MM.1S (cell line): Measurements from ENCODE around the gene NLGN2.

ENCODE experiments used
- DNase-seq: peaks from one replicate; pipeline ENCODE4 v3.0.0-alpha.2; 2015
- H2AFZ ChIP-seq: fragments of 300-600 bp; sonication (generic); 2 replicates; pipeline ENCODE4 v1.6.0; 2016; ENCODE audit warnings: antibody characterized with exemption, low read length
- H3F3A ChIP-seq: fragments of 300-600 bp; sonication (generic); 2 replicates; pipeline ENCODE4 v1.6.1; 2016; ENCODE audit warnings: mild to moderate bottlenecking, antibody characterized with exemption, low read length, moderate library complexity, mixed read lengths; ENCODE audit not compliant: insufficient read depth
- H3K27ac ChIP-seq: fragments of 300-600 bp; sonication (generic); 2 replicates; pipeline ENCODE4 v1.5.1; 2016; ENCODE audit warnings: mild to moderate bottlenecking, low read length
- H3K27me3 ChIP-seq: fragments of 300-600 bp; sonication (generic); replicated peaks from 2 replicates; pipeline ENCODE4 v1.6.0; 2016; ENCODE audit warnings: low read length; ENCODE audit not compliant: insufficient read depth
- H3K36me3 ChIP-seq: fragments of 300-600 bp; sonication (generic); replicated peaks from 2 replicates; pipeline ENCODE4 v1.6.1; 2016; ENCODE audit warnings: mild to moderate bottlenecking, low read length, mixed read lengths; ENCODE audit not compliant: insufficient read depth
- H3K4me1 ChIP-seq: fragments of 300-600 bp; sonication (generic); 2 replicates; pipeline ENCODE4 v1.6.1; 2016; ENCODE audit warnings: low read length, mixed read lengths
- H3K4me2 ChIP-seq: fragments of 300-600 bp; sonication (generic); 2 replicates; pipeline ENCODE4 v1.6.0; 2016; ENCODE audit warnings: low read depth, low read length
- H3K4me3 ChIP-seq: fragments of 300-600 bp; sonication (generic); 2 replicates; pipeline ENCODE4 v1.5.1; 2016; ENCODE audit warnings: low read length, mixed read lengths
- H3K79me2 ChIP-seq: fragments of 300-600 bp; sonication (generic); 2 replicates; pipeline ENCODE4 v1.6.1; 2016; ENCODE audit warnings: mixed run types, low read length, mixed read lengths
- H3K9ac ChIP-seq: fragments of 300-600 bp; sonication (generic); 2 replicates; pipeline ENCODE4 v1.6.1; 2016; ENCODE audit warnings: low read length, mixed read lengths
- H3K9me2 ChIP-seq: fragments of 300-600 bp; sonication (generic); replicated peaks from 2 replicates; pipeline ENCODE4 v1.6.1; 2016; ENCODE audit warnings: mild to moderate bottlenecking, low read length, mixed read lengths; ENCODE audit not compliant: insufficient read depth
- H3K9me3 ChIP-seq: fragments of 300-600 bp; sonication (generic); replicated peaks from 2 replicates; pipeline ENCODE4 v1.6.1; 2016; ENCODE audit warnings: mild to moderate bottlenecking, low read length, mixed read lengths; ENCODE audit not compliant: insufficient read depth
- H4K20me1 ChIP-seq: fragments of 300-600 bp; sonication (generic); 2 replicates; pipeline ENCODE4 v1.6.1; 2016; ENCODE audit warnings: mild to moderate bottlenecking, low read length, moderate library complexity, mixed read lengths; ENCODE audit not compliant: insufficient read depth
- EZH2 ChIP-seq: fragments of 300-600 bp; sonication (generic); optimal IDR thresholded peaks from 2 replicates; pipeline ENCODE3; 2017; ENCODE audit warnings: low read depth, mild to moderate bottlenecking, antibody characterized with exemption, low read length, mixed read lengths
- EZH2phosphoT487 ChIP-seq: fragments of 300-600 bp; sonication (generic); IDR thresholded peaks from 2 replicates; pipeline ENCODE4 v1.6.1; 2018; ENCODE audit warnings: antibody characterized with exemption, low read length
- TF ChIP-seq, protein P1 (sequence below): fragments of 300-600 bp; sonication (generic); IDR thresholded peaks from 2 replicates; pipeline ENCODE4 v1.5.1; 2016; ENCODE audit warnings: antibody characterized with exemption, low read length, mixed read lengths

The NLGN2 gene

GRCh38 chr17:7427549-7427948, 19.9 kb downstream of the NLGN2 start:
- H3K9me3 ChIP-seq, result no peaks in the 10 kb centered on the region
- H3K27ac ChIP-seq, result no peak overlapping the region
- H3K9ac ChIP-seq, result no peak overlapping the region
- H3K36me3 ChIP-seq, result no peaks in the 10 kb centered on the region
- H3K9me2 ChIP-seq, result no peaks in the 10 kb centered on the region
- TF ChIP-seq EZH2 (no peak), EZH2phosphoT487 (no peak)
- TF ChIP-seq, protein P1, sequence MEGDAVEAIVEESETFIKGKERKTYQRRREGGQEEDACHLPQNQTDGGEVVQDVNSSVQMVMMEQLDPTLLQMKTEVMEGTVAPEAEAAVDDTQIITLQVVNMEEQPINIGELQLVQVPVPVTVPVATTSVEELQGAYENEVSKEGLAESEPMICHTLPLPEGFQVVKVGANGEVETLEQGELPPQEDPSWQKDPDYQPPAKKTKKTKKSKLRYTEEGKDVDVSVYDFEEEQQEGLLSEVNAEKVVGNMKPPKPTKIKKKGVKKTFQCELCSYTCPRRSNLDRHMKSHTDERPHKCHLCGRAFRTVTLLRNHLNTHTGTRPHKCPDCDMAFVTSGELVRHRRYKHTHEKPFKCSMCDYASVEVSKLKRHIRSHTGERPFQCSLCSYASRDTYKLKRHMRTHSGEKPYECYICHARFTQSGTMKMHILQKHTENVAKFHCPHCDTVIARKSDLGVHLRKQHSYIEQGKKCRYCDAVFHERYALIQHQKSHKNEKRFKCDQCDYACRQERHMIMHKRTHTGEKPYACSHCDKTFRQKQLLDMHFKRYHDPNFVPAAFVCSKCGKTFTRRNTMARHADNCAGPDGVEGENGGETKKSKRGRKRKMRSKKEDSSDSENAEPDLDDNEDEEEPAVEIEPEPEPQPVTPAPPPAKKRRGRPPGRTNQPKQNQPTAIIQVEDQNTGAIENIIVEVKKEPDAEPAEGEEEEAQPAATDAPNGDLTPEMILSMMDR, result no peak
- no peak overlapping the region for H2AFZ ChIP-seq
- H3K27me3 ChIP-seq, result peaks cover 64% of the 10 kb centered on the region
- no peaks in the 10 kb centered on the region for H3K79me2 ChIP-seq
- H3K4me2 ChIP-seq, result no peak overlapping the region
- no peaks in the 10 kb centered on the region for H4K20me1 ChIP-seq
- no peak overlapping the region for H3K4me3 ChIP-seq
- no peaks in the 10 kb centered on the region for H3K4me1 ChIP-seq
- DNase-seq, result no peak
- H3F3A ChIP-seq, result no peaks in the 10 kb centered on the region

DNA sequence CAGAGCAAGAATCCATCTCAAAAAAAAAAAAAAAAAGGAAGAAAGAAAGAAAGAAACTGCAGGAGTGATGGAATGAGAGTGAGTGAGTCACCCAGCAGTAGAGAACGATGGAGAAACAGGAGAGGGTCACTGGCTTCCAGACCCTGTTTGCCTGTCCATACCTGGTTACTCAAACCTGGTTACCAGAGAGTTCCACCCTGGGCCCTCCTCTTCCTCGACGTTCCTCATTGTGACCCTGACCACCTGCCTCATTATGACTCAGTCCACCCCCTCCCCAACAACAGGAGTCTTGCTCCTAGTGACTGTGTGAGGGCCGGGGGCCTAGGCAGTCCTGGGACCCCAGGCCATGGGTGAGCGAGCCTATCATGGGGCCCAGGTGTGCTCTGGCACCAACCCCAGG, 20.9 kb downstream of the NLGN2 start, which contains the start of gene SPEM3:
Gene SPEM3, plus strand, starts transcription at position 301 of the 400 bp plus-strand sequence. Its CDS starts 46 bp downstream, at position 347.
- Histone ChIP-seq H3K9me2 (no peaks in the 10 kb centered on the region), H3K9me3 (no peaks in the 10 kb centered on the region), H3F3A (no peaks in the 10 kb centered on the region), H3K36me3 (no peaks in the 10 kb centered on the region), H3K4me3 (no peak within 1 kb of the TSS), H3K27me3 (peaks cover 64% of the 10 kb centered on the region), H3K4me2 (no peak within 1 kb of the TSS), H3K4me1 (no peaks in the 10 kb centered on the region), H4K20me1 (no peaks in the 10 kb centered on the region), H3K79me2 (no peaks in the 10 kb centered on the region), H3K27ac (no peak within 1 kb of the TSS), H2AFZ (no peak within 1 kb of the TSS), H3K9ac (no peak within 1 kb of the TSS)
- no peak for DNase-seq
- TF ChIP-seq, protein P1, result no peak
- TF ChIP-seq EZH2phosphoT487 (no peak), EZH2 (no peak)

GRCh38 chr17:7429722-7430121, 22.1 kb downstream of the NLGN2 start:
- Histone ChIP-seq H3K9me2 (no peaks in the 10 kb centered on the region), H3K27me3 (peaks cover 52% of the 10 kb centered on the region), H3K9ac (no peak overlapping the region), H3K9me3 (no peaks in the 10 kb centered on the region), H2AFZ (no peak overlapping the region), H3K4me2 (no peak overlapping the region), H3K79me2 (no peaks in the 10 kb centered on the region), H4K20me1 (no peaks in the 10 kb centered on the region), H3K27ac (no peak overlapping the region), H3K4me3 (no peak overlapping the region), H3F3A (no peaks in the 10 kb centered on the region), H3K36me3 (no peaks in the 10 kb centered on the region), H3K4me1 (no peaks in the 10 kb centered on the region)
- TF ChIP-seq, protein P1, result no peak
- TF ChIP-seq EZH2, result no peak
- no peak for TF ChIP-seq EZH2phosphoT487
- DNase-seq, result no peak
